GM12892 (cell line): Measurements from ENCODE around the gene GAS6.

Source experiments
- DNase-seq: peaks from one replicate; pipeline ENCODE4 v3.0.0; 2011; ENCODE audit not compliant: insufficient read length
- FAIRE-seq: peaks from 2 replicates; lab custom pipeline; 2011; peaks lifted over from hg19 to GRCh38; lab: Jason Lieb, UNC
- POLR2A ChIP-seq: IDR thresholded peaks from 2 replicates; pipeline ENCODE4 v1.6.1; 2011; ENCODE audit warnings: low read depth, low read length, control low read depth
- POLR2AphosphoS5 ChIP-seq: IDR thresholded peaks from 2 replicates; pipeline ENCODE4 v1.6.1; 2011; ENCODE audit warnings: low read depth, low read length, control low read depth
- TAF1 ChIP-seq: IDR thresholded peaks from 2 replicates; pipeline ENCODE4 v1.6.1; 2011; ENCODE audit warnings: low read depth, mild to moderate bottlenecking, control low read depth, low read length, borderline replicate concordance

The GAS6 gene

DNA sequence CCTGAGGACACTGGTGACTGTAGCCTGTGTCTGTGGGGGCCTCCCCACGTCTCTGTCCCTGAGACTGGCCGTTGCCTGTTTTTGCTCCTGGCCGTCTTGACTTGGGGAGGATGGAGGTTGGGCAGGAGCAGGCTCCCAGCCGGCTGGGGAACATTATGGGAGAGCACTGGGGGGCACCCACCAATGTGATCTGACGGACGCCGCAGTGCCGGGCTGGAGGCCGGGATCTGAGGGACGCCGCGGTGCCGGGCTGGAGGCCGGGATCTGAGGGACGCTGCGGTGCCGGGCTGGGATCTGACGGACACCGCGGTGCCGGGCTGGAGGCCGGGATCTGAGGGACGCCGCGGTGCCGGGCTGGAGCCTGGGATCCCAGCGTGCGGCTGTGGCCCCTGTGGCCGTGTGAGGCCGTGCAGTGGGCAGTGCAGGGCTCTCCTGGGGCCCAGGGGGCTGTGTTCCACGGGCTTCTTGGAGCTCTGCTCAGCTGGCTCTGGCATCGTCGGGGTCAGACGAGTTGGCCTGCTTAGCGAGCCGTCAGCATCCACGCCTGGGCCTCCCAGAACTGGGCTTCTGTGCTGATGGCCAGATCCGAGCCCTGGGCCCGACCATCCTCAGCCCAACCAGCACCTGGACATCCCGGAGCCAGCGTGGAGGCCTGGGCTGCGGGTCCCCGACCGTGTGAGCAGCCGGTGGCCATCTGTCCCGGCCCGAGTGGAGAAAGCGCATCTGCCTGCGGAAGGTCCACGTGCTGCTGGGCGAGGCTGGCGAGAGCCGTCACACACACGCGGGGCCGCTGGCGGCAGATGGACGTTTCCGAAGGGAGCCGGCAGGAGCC, 45.8 kb downstream of the GAS6 start:
- TF ChIP-seq POLR2A, result no peak
- TF ChIP-seq TAF1, result no peak
- TF ChIP-seq POLR2AphosphoS5, result no peak
- no peak for DNase-seq
- FAIRE-seq, result no peak

DNA sequence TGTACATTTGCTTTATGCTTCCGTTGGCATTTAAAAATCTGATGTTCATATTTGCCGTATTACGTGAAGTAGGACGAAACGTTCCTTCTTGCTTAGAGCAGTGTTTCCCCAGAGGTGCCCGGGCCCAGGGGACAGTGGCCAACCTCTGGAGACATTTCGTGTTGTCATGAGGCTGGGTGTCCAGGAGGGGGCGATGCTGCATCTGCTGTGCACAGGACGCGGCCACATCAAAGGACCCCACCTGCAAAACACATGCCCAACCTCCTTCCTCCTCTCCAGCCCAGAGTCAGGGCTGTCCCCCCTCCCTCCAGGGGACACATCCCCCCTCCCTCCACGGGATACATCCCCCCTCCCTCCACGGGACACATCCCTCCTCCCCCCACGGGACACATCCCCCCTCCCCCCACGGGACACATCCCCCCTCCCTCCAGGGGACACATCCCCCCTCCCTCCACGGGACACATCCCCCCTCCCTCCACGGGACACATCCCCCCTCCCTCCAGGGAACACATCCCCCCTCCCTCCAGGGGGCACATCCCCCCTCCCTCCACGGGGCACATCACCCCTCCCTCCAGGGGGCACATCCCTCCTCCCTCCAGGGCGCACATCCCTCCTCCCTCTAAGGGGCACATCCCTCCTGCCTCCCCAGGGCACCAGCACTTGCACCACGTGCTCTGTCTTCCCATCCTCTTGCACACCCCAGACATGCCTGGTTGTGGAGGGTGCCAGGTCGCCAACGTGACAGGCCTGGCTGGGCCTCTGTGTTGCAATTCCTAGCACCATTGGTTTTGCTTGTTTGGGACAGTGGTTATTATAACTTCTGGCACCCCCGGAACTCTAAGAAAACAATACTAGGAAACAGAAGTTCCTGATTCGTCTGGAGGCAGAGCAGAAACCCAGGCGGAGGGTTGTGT, 46.7 kb downstream of the GAS6 start:
- peak; percentile 92 for FAIRE-seq
- no peak for TF ChIP-seq POLR2A
- peak; percentile 65 for DNase-seq

DNA sequence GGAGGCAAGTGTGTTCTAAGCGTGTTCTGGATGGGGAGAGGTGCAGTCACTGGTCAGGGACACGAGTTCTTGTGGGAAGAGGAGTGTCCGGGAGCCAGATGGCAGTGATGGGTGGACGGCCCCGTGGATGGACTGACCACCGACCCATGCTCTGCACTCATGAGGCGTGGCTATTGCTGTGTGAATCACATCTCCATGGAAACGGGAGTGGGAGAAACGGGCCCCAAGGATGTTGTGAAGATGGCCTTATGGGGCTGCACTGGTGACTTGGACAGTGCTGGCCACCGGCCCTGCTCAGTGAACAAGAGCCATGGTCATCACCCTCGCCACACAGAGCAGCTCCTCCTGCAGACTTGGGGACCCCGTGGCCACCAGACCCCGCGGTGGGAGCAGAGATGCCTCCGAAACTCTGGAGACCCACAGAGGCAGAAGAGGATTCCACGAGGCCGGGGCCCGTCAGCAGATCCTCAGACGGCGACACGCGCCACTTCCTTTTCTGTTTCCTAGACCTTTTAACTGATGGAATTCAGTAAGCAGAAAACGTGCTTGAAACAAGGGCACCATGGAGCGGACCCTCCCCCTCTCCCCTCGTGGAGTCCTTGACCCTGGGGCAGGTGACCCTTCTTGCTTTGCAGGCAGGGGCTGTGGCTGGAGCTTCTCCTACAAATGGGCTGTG, 47.5 kb downstream of the GAS6 start:
- FAIRE-seq (no peak), DNase-seq (no peak)
- TF ChIP-seq POLR2AphosphoS5, result no peak
- no peak for TF ChIP-seq TAF1
- TF ChIP-seq POLR2A, result no peak

DNA sequence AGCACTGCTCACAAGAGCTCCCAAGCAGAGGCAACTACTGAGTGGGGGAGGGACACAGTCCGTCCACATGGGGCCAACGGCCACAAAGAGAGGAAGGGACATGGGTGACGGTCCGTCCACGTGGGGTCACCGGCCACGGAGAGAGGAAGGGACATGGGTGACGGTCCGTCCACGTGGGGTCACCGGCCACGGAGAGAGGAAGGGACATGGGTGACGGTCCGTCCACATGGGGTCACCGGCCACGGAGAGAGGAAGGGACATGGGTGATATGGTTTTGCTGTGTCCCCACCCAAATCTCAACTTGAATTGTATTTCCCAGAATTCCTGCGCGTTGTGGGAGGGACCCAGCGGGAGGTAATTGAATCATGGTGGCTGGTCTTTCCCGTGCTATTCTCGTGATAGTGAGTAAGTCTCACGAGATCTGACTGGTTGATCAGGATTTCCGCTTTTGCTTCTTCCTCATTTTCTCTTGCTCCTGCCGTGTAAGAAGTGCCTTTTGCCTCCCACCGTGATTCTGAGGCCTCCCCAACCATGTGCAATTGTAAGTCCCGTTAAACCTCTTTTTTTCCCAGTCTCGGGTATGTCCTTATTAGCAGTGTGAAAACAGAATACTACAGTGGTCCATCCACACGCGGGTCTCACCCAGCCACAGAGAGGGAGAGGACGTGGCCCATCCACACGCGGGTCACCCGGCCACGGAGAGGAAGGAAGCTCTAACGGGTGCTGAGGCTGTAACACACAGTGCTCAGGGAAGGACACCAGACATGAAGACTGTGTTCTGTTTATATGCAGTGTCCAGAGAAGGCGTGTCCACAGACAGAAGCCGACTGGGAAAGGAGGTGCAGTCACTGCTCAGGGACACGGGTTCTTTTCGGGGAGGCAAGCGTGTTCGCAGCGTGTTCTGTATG, 48.5 kb downstream of the GAS6 start:
- FAIRE-seq (peak; percentile 81), DNase-seq (no peak)

DNA sequence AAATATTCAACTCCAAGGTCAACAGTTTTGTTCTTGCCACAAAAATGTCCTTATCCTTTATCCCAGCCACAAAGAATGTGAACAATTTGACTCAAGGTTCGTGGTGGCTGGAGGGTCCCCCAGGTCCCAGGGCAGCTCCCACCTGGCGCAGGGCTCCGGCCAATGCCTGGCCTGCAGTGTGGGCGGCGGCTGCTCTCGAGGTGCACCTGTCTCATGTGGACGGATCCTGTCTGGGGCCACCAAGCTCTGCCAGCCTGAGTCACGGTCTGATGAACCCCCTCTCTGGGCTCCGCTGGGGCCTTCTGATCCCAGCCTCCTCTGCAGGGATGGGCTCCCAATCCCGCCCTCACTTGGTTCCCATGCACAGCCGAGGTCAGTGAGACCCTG, 49.4 kb downstream of the GAS6 start:
- DNase-seq (no peak), FAIRE-seq (no peak)
- no peak for TF ChIP-seq POLR2A
- no peak for TF ChIP-seq POLR2AphosphoS5
- no peak for TF ChIP-seq TAF1

More for the DNA sequence above, 48.5 kb downstream of the GAS6 start:
- TF ChIP-seq POLR2AphosphoS5 (peak; percentile 75), TAF1 (no peak), POLR2A (peak; percentile 78)

DNA sequence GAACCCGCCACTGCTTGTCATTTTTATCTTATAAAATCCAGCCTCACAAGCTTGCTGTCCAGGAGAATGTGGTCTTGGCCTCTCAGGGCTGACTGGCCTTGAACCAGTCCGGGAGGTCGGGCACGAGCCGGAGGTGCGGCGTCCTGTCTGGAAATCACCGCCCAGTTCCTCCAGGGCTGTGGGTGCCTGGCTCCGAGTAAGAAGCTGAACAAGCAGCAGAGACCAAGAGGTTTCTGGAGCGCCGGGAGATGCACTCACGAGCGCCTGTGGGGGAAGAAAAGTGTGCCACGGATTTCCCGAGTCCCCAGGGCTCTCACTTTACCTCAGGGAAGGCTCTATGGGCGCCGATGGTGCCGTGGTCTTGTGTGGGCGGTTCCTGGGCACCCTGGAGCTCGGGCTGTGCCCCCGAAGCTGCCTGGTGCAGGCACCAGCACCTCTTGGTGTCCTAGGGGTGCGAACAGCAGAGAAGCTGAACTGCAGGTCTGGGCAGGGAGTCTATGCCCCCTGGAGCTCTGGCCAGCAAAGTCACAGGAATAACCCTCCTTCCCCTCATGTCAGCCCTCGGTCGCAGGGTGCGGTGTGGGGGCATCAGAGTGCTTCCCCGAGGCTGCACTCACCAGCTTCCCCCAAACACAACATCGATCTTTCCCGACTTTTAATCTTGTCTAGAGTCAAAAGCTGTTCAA, 50.0 kb downstream of the GAS6 start:
- TF ChIP-seq POLR2A (no peak), POLR2AphosphoS5 (no peak), TAF1 (no peak)
- DNase-seq (no peak), FAIRE-seq (no peak)

DNA sequence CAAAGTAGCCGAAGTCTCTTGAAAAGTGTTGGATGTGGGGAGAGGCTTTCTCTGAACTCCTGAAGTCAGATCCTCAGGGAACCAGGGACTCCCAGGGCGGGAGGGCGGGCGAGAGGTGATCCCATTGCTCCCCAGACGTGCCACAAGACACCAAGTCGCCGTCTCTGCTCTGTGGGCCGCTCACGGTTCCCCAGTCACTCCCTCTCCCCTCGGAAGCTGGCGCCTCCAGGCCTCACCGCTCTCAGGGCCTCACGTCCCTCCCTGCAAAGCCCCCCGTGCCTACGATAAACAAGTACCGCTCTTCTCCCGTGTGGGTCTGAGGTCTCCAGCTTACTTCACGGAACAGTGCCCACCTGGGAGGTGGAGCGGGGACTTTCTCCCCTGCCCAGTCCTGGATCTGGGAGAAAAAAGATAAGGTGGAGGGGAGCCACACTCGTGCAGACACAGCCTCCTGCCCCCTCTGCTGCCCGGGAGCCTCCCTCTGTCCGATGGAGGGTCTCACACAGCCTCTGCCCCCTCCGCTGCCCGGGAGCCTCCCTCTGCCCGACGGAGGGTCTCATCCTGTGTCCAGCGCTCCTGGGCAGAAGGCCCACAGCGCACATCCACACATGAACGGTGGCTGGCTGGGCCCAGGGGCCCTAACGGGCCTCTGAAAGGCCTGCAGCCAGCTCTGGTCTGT, 50.7 kb downstream of the GAS6 start:
- TF ChIP-seq POLR2A, result no peak
- no peak for TF ChIP-seq TAF1
- no peak for TF ChIP-seq POLR2AphosphoS5
- DNase-seq (no peak), FAIRE-seq (no peak)

DNA sequence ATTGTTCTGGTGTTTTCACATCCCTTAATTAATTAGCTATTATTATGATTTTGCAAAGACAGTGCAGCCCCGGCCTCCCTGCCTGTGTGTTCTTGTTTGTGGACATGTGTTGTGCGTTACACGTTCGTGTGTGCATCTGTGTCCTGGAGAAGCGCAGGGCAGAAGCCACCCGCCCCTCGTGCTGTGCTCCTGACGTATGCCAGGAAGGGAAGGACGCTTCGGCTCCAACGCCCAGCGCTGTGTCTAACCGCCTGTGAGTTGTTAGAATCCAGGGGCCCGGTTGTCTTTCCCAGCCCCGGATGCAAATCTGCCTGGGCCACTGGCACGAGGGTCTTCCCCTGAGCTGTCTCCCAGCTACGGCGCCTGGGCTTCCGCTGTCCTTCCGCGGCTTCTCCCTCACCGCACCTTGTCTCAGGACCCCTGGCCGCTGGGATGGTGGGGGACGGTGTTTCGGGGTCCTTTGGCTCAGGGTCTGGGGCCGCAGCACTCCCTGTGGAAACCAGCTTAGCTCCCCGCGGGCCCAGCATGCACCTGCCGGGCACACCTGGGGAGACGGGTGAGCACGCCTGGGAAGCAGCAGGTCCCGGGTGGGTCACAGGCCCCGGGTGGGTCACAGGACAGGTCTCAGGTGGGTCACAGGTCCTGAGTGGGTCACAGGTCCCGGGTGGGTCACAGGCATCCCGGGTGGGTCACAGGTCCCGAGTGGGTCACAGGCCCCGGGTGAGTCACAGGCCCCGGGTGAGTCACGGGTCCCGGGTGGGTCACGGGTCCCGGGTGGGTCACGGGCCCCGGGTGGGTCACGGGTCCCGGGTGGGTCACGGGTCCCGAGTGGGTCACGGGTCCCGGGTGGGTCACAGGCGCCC, 51.5 kb downstream of the GAS6 start:
- no peak for TF ChIP-seq TAF1
- TF ChIP-seq POLR2AphosphoS5, result no peak
- TF ChIP-seq POLR2A, result no peak
- FAIRE-seq (no peak), DNase-seq (no peak)
